Panc1 (cell line): ENCODE data around the gene GUCY2C. TPM values are rescaled to one million over a fixed set of nuclear protein-coding genes. Genes with fewer than 3 reads are reported as not detected.

Source experiments
- ATAC-seq: fragments of 200-7000 bp; cut with Tn5 transposase; 2 replicates; pipeline ENCODE4 v1.9.1; 2020; ENCODE audit warnings: mild to moderate bottlenecking, moderate library complexity
- BruUV-seq: library from RNA; stranded (reverse); fragments of 400-500 nt; replicated peaks from 2 replicates; lab custom pipeline; 2021; lab: Mats Ljungman, UMichigan
- CTCF ChIA-PET: fragments of 300-600 bp; sonication (Branson Sonifier 250); formaldehyde crosslinking; loops from one replicate; lab custom pipeline; 2022; ENCODE audit warnings: antibody characterized with exemption; lab: Charles Lee
- POLR2A ChIA-PET: fragments of 300-600 bp; sonication (Branson Sonifier 250); formaldehyde crosslinking; loops from one replicate; lab custom pipeline; 2022; ENCODE audit warnings: antibody characterized with exemption; lab: Charles Lee
- DNase-seq: peaks from one replicate; pipeline ENCODE4 v3.0.0-alpha.2; 2010; ENCODE audit warnings: low read depth, low spot score
- H3K27ac ChIP-seq: 2 replicates; pipeline ENCODE4 v1.5.1; 2011; ENCODE audit warnings: mild to moderate bottlenecking, low read length, inconsistent platforms
- H3K27me3 ChIP-seq: fragments of 200-500 bp; sonication (Bioruptor generic); 2 replicates; pipeline ENCODE4 v1.6.0; 2014; ENCODE audit warnings: low read length, inconsistent platforms; ENCODE audit not compliant: control insufficient read depth, insufficient read depth
- H3K36me3 ChIP-seq: fragments of 200-500 bp; sonication (Bioruptor generic); 2 replicates; pipeline ENCODE4 v1.5.1; 2014; ENCODE audit warnings: inconsistent platforms, mild to moderate bottlenecking, low read length, moderate library complexity; ENCODE audit not compliant: control insufficient read depth, insufficient read depth
- H3K4me1 ChIP-seq: 2 replicates; pipeline ENCODE4 v1.5.1; 2011; ENCODE audit warnings: inconsistent platforms, mild to moderate bottlenecking, low read length, moderate library complexity; ENCODE audit not compliant: control insufficient read depth, insufficient read depth
- H3K4me3 ChIP-seq, 2 experiments: 2 replicates each; pipeline ENCODE4 v1.5.1; 2011 to 2012; ENCODE audit warnings: low read depth in 2 of 2, low read length in 2 of 2, mild to moderate bottlenecking in 2 of 2, inconsistent platforms in 1 of 2, moderate library complexity in 1 of 2
- H3K9me3 ChIP-seq: fragments of 200-500 bp; sonication (Bioruptor generic); 2 replicates; pipeline ENCODE4 v1.5.1; 2014; ENCODE audit warnings: low read depth, mild to moderate bottlenecking, inconsistent platforms, low read length, moderate library complexity; ENCODE audit not compliant: control insufficient read depth, insufficient read depth
- CTCF ChIP-seq: fragments of 450-650 bp; IDR thresholded peaks from 2 replicates; pipeline ENCODE4 v1.5.1; 2017; ENCODE audit warnings: mild to moderate bottlenecking
- POLR2AphosphoS5 ChIP-seq: IDR thresholded peaks from 2 replicates; pipeline ENCODE4 v1.6.1; 2012; ENCODE audit warnings: mild to moderate bottlenecking, low read depth, low read length, moderate library complexity
- SIN3A ChIP-seq: IDR thresholded peaks from 2 replicates; pipeline ENCODE4 v1.6.1; 2012; ENCODE audit warnings: low read depth, mild to moderate bottlenecking, low read length, moderate library complexity, borderline replicate concordance; ENCODE audit not compliant: insufficient read depth
- TCF7L2 ChIP-seq: IDR thresholded peaks from 2 replicates; pipeline ENCODE4 v1.6.1; 2011; ENCODE audit warnings: mild to moderate bottlenecking, low read depth, low read length, inconsistent platforms
- in situ Hi-C: cut with HindIII; loops from 2 replicates; pipeline ENCODE4 v1.10.0; 2016; ENCODE audit warnings: low sequenced_read_pairs, low pct_unique_long_range_greater_than_20kb
- intact Hi-C: fragments of 100-400 bp; cut with micrococcal nuclease; formaldehyde crosslinking; loops from one replicate; pipeline ENCODE4 v1.10.0; 2022; ENCODE audit not compliant: unreplicated experiment
- total RNA-seq: library from RNA; stranded (reverse); gene quantifications from one replicate; pipeline ENCODE4 v1.2.1, GENCODE V29; 2021; ENCODE audit not compliant: unreplicated experiment
- TF ChIP-seq, protein P1 (sequence below), 2 experiments: IDR thresholded peaks; 2 replicates each; pipeline ENCODE4 v1.6.1; 2011 to 2012; ENCODE audit warnings: low read depth in 2 of 2, control low read depth in 1 of 2, low read length in 1 of 2, mild to moderate bottlenecking in 1 of 2, moderate library complexity in 1 of 2; ENCODE audit not compliant: insufficient read depth in 1 of 2

The GUCY2C gene
- total RNA-seq, 1 experiment from 2014 or later: 0.13 TPM

DNA sequence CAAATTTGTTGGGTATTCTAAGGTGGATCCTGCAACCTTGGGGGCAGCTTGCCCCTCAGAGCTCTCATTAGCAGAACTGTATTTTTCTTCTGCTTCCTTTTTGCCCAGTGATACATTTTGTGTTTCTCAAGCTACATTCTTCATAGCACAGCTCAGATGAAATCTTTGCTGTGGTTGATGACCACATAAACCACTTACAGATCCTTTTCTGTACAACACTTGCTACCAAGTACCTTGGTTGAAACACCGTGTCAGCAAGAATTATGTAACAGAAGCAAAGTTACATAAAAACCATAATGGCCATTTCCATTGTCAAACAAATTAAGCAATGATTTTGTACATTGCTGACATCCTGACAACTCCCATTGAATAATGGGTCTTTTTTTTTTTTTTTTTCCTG lies 119.1 kb downstream of the GUCY2C start:
- Histone ChIP-seq H3K9me3 (no peaks in the 10 kb centered on the region), H3K36me3 (no peaks in the 10 kb centered on the region), H3K27ac (no peak overlapping the region), H3K4me1 (no peaks in the 10 kb centered on the region), H3K27me3 (no peaks in the 10 kb centered on the region), H3K4me3 (no peak overlapping the region)
- TF ChIP-seq, protein P1, sequence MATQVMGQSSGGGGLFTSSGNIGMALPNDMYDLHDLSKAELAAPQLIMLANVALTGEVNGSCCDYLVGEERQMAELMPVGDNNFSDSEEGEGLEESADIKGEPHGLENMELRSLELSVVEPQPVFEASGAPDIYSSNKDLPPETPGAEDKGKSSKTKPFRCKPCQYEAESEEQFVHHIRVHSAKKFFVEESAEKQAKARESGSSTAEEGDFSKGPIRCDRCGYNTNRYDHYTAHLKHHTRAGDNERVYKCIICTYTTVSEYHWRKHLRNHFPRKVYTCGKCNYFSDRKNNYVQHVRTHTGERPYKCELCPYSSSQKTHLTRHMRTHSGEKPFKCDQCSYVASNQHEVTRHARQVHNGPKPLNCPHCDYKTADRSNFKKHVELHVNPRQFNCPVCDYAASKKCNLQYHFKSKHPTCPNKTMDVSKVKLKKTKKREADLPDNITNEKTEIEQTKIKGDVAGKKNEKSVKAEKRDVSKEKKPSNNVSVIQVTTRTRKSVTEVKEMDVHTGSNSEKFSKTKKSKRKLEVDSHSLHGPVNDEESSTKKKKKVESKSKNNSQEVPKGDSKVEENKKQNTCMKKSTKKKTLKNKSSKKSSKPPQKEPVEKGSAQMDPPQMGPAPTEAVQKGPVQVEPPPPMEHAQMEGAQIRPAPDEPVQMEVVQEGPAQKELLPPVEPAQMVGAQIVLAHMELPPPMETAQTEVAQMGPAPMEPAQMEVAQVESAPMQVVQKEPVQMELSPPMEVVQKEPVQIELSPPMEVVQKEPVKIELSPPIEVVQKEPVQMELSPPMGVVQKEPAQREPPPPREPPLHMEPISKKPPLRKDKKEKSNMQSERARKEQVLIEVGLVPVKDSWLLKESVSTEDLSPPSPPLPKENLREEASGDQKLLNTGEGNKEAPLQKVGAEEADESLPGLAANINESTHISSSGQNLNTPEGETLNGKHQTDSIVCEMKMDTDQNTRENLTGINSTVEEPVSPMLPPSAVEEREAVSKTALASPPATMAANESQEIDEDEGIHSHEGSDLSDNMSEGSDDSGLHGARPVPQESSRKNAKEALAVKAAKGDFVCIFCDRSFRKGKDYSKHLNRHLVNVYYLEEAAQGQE (IDR thresholded peaks at IDR 0.05; ENCODE audit: insufficient read depth in 1 of 2, low read depth in 2 of 2, low read length in 1 of 2): no peak
- TF ChIP-seq POLR2AphosphoS5 (no peak), TCF7L2 (no peak), SIN3A (no peak), CTCF (no peak)
- ChIA-PET CTCF (no interaction called here), POLR2A (no interaction called here)
- in situ Hi-C loops: no loop called here
- BruUV-seq: no TSS peak
- ATAC-seq (no peak), DNase-seq (no peak)
- intact Hi-C loops: no loop called here

DNA sequence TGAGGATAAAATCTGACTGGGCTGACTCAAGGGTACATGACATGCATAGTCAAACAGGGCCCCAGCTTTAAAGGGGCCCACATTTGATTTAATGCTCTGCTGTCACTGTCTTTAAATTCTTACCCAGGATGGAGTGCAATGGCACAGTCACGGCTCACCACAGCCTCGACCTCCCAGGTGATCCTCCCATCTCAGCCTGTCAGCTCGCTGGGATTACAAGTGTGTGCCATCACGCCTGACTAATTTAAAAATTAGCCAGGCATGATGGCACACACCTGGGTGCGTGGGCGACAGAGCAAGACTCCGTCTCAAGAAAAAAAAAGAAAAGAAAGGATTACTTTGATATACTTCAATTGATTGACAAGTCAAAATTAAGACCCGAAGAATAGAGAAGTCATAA lies 119.5 kb downstream of the GUCY2C start:
- ChIA-PET POLR2A (no interaction called here), CTCF (no interaction called here)
- H3K9me3 ChIP-seq: no peaks in the 10 kb centered on the region
- DNase-seq (no peak), ATAC-seq (no peak)
- no TSS peak for BruUV-seq
- H3K4me1 ChIP-seq: no peaks in the 10 kb centered on the region
- intact Hi-C loops (no loop called here), in situ Hi-C loops (no loop called here)
- no peak overlapping the region for H3K4me3 ChIP-seq
- TF ChIP-seq, protein P1 (IDR thresholded peaks at IDR 0.05; ENCODE audit: insufficient read depth in 1 of 2, low read depth in 2 of 2, low read length in 1 of 2): no peak
- TF ChIP-seq POLR2AphosphoS5 (no peak), SIN3A (no peak), TCF7L2 (no peak), CTCF (no peak)
- no peaks in the 10 kb centered on the region for H3K27me3 ChIP-seq
- no peak overlapping the region for H3K27ac ChIP-seq
- H3K36me3 ChIP-seq: no peaks in the 10 kb centered on the region
